Ectodermal cell (in vitro differentiated cells): ENCODE data around the gene PODN.

Experiments
- H3K27ac ChIP-seq: 2 replicates; pipeline ENCODE4 v1.7.0; 2013; ENCODE audit warnings: mild to moderate bottlenecking, low read depth, low read length; ENCODE audit not compliant: insufficient read depth, poor library complexity, severe bottlenecking
- H3K27me3 ChIP-seq: 2 replicates; pipeline ENCODE4 v1.7.0; 2013; ENCODE audit warnings: mild to moderate bottlenecking, low read length; ENCODE audit not compliant: insufficient read depth, control insufficient read depth, poor library complexity, severe bottlenecking
- H3K36me3 ChIP-seq: one replicate; pipeline ENCODE4 v1.7.0; 2013; ENCODE audit warnings: low read length; ENCODE audit not compliant: control insufficient read depth, insufficient read depth
- H3K4me1 ChIP-seq: one replicate; pipeline ENCODE4 v1.7.0; 2013; ENCODE audit warnings: low read length; ENCODE audit not compliant: control insufficient read depth, insufficient read depth
- H3K4me3 ChIP-seq: 2 replicates; pipeline ENCODE4 v1.7.0; 2013; ENCODE audit warnings: low read depth, low read length, control low read depth; ENCODE audit not compliant: insufficient read depth
- H3K9me3 ChIP-seq: 2 replicates; pipeline ENCODE4 v1.7.0; 2013; ENCODE audit warnings: mild to moderate bottlenecking, low read length, moderate library complexity; ENCODE audit not compliant: control insufficient read depth
- WGBS, 2 experiments: methylation state at CpG; one replicate each; pipeline ENCODE4 v1.1.7; 2013; ENCODE audit warnings: missing lambda C conversion rate in 2 of 2; 5-methylcytosine and 5-hydroxymethylcytosine counted together

The PODN gene

GRCh38 chr1:53080769-53081168 is 18.8 kb downstream of the PODN start:
- Histone ChIP-seq H3K9me3 (no peaks in the 10 kb centered on the region), H3K4me1 (peaks cover 19% of the 10 kb centered on the region), H3K36me3 (no peaks in the 10 kb centered on the region), H3K27ac (no peak overlapping the region), H3K27me3 (no peaks in the 10 kb centered on the region), H3K4me3 (no peak overlapping the region)
- 93 to 95% methylated on average over 15 of the region's 15 CpGs for WGBS, 2 experiments

DNA sequence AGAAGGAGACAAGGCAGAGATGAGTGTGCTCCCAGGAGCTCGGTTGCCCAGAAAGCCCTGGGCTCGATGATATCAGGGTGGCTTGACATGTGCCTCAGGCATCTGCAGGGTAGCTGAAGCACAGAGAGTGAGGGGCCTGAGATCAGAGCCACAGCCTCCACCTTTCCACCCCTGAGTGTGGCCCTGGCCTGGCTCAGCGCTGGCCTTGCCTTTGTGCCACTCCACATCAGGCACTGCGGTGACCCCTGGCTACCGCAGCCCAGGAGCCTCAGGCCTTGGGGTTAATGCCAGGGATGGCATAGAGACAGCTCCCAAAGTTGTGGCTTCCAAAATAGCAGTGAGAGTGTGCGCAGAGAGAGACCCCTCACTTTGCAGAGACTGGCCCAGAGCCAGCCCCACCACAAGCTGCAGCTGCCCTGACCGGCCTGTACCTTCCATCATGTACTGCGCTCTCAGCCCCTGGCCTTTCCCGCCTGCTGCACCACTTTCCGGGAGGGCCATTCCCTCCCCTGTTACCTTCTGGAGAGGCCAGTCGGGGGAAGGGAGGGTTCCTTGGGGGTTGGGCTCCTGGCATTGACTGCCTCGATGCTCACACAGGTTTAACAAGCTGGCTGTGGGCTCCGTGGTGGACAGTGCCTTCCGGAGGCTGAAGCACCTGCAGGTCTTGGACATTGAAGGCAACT is 19.5 kb downstream of the PODN start:
- Histone ChIP-seq H3K36me3 (no peaks in the 10 kb centered on the region), H3K4me1 (peaks cover 19% of the 10 kb centered on the region), H3K4me3 (no peak overlapping the region), H3K27ac (no peak overlapping the region), H3K27me3 (no peaks in the 10 kb centered on the region), H3K9me3 (no peaks in the 10 kb centered on the region)
- 76 to 81% methylated on average over 14 of the region's 14 CpGs for WGBS, 2 experiments

GRCh38 chr1:53082826-53083455 is 20.9 kb downstream of the PODN start:
- Histone ChIP-seq H3K27ac (no peak overlapping the region), H3K4me1 (peaks cover 23% of the 10 kb centered on the region), H3K27me3 (no peaks in the 10 kb centered on the region), H3K36me3 (no peaks in the 10 kb centered on the region), H3K9me3 (no peaks in the 10 kb centered on the region), H3K4me3 (no peak overlapping the region)
- 90 to 92% methylated on average over 13 of the region's 13 CpGs for WGBS, 2 experiments

GRCh38 chr1:53083636-53084588 is 21.9 kb downstream of the PODN start:
- Histone ChIP-seq H3K27me3 (no peaks in the 10 kb centered on the region), H3K27ac (no peak overlapping the region), H3K4me3 (no peak overlapping the region), H3K9me3 (no peaks in the 10 kb centered on the region), H3K4me1 (peaks cover 23% of the 10 kb centered on the region), H3K36me3 (no peaks in the 10 kb centered on the region)
- 87 to 88% methylated on average over 17 of the region's 17 CpGs for WGBS, 2 experiments

DNA sequence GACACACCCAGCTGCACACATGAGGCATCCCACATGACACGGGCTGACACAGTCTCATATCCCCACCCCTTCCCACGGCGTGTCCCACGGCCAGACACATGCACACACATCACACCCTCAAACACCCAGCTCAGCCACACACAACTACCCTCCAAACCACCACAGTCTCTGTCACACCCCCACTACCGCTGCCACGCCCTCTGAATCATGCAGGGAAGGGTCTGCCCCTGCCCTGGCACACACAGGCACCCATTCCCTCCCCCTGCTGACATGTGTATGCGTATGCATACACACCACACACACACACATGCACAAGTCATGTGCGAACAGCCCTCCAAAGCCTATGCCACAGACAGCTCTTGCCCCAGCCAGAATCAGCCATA is 22.6 kb downstream of the PODN start:
- Histone ChIP-seq H3K27ac (no peak overlapping the region), H3K36me3 (no peaks in the 10 kb centered on the region), H3K27me3 (no peaks in the 10 kb centered on the region), H3K4me3 (no peak overlapping the region), H3K9me3 (no peaks in the 10 kb centered on the region), H3K4me1 (peaks cover 24% of the 10 kb centered on the region)
- WGBS, 2 experiments, result 93 to 96% methylated on average over 8 of the region's 8 CpGs

- WGBS, 2 experiments, result 94 to 95% methylated on average over 8 of the region's 8 CpGs
- H3K36me3 ChIP-seq, result no peaks in the 10 kb centered on the region
- no peak overlapping the region for H3K4me3 ChIP-seq
- peaks cover 30% of the 10 kb centered on the region for H3K4me1 ChIP-seq
- H3K27ac ChIP-seq, result no peak overlapping the region
- H3K9me3 ChIP-seq, result no peaks in the 10 kb centered on the region
- no peaks in the 10 kb centered on the region for H3K27me3 ChIP-seq
Observed at GRCh38 chr1:53085405-53085804, 23.4 kb downstream of the PODN start.

- Histone ChIP-seq H3K27me3 (no peaks in the 10 kb centered on the region), H3K9me3 (no peaks in the 10 kb centered on the region), H3K36me3 (no peaks in the 10 kb centered on the region), H3K4me3 (no peak overlapping the region), H3K4me1 (peaks cover 28% of the 10 kb centered on the region), H3K27ac (no peak overlapping the region)
- 86 to 92% methylated on average over 4 of the region's 4 CpGs for WGBS, 2 experiments
Observed at GRCh38 chr1:53086491-53087070, 24.6 kb downstream of the PODN start.

GRCh38 chr1:53087332-53088285 is 25.6 kb downstream of the PODN start:
- no peak overlapping the region for H3K27ac ChIP-seq
- WGBS, 2 experiments, result 69% methylated on average over 27 of the region's 27 CpGs
- no peaks in the 10 kb centered on the region for H3K36me3 ChIP-seq
- no peak overlapping the region for H3K4me3 ChIP-seq
- H3K4me1 ChIP-seq, result peaks cover 21% of the 10 kb centered on the region
- no peaks in the 10 kb centered on the region for H3K27me3 ChIP-seq
- no peaks in the 10 kb centered on the region for H3K9me3 ChIP-seq

DNA sequence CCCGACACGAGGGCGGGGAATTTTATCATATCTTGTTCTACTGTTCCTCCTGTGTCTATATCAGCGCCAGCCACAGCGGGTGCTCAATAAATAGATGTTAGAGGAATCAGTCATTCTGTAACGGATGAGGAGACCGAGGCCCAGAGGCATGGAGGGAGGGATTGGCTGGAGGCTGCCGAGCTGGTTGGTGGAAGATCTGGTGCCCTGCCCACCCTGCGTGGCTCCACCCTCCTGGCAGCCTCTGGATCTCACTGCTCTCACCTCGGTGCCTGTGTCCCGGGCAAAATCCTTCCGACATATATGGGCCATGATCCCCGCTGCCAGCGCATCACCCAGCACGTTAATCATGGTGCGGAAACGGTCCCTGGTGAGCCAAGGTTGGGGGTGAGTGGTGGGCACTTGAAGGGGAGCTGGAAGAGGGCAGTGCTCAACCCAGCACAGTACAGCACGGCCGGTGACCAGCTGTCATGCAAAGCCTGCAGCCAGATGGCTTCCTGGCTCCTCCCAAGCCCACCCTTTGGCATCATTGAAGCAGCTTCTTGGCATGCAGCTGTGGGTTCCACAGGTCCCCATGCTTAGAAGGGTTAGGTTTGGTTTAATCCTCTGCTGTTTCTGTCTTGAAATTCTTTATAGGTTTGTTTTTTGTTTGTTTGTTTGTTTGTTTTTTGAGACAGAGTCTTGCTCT is 26.7 kb downstream of the PODN start:
- no peaks in the 10 kb centered on the region for H3K27me3 ChIP-seq
- H3K36me3 ChIP-seq, result no peaks in the 10 kb centered on the region
- H3K4me1 ChIP-seq, result peaks cover 14% of the 10 kb centered on the region
- no peak overlapping the region for H3K4me3 ChIP-seq
- WGBS, 2 experiments, result 92 to 93% methylated on average over 19 of the region's 19 CpGs
- no peak overlapping the region for H3K27ac ChIP-seq
- no peaks in the 10 kb centered on the region for H3K9me3 ChIP-seq
